ENCODE data around the gene IQCM.

The IQCM gene

DNA sequence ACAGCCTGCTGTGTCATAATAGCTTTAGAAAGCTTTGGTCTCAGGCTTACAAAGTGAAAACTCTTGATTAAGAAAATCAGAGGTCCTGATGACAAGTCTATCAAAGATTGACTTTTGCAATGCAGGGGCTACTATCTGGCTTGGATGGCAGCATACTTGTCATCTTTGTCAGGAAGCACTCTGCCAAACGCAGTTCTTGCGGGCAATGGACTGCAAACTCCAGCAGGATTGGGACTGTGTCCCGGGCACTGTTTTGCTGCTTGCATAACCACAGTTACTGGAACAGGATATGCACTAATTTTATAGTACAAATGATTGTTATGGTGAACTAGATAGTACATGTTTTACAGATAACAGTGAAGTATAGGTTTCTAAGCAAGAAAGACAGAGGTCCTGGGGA is 185.6 kb downstream of the IQCM start:
- TF ChIP-seq, protein P1, sequence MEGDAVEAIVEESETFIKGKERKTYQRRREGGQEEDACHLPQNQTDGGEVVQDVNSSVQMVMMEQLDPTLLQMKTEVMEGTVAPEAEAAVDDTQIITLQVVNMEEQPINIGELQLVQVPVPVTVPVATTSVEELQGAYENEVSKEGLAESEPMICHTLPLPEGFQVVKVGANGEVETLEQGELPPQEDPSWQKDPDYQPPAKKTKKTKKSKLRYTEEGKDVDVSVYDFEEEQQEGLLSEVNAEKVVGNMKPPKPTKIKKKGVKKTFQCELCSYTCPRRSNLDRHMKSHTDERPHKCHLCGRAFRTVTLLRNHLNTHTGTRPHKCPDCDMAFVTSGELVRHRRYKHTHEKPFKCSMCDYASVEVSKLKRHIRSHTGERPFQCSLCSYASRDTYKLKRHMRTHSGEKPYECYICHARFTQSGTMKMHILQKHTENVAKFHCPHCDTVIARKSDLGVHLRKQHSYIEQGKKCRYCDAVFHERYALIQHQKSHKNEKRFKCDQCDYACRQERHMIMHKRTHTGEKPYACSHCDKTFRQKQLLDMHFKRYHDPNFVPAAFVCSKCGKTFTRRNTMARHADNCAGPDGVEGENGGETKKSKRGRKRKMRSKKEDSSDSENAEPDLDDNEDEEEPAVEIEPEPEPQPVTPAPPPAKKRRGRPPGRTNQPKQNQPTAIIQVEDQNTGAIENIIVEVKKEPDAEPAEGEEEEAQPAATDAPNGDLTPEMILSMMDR (IDR thresholded peaks at IDR 0.05) = no peak

DNA sequence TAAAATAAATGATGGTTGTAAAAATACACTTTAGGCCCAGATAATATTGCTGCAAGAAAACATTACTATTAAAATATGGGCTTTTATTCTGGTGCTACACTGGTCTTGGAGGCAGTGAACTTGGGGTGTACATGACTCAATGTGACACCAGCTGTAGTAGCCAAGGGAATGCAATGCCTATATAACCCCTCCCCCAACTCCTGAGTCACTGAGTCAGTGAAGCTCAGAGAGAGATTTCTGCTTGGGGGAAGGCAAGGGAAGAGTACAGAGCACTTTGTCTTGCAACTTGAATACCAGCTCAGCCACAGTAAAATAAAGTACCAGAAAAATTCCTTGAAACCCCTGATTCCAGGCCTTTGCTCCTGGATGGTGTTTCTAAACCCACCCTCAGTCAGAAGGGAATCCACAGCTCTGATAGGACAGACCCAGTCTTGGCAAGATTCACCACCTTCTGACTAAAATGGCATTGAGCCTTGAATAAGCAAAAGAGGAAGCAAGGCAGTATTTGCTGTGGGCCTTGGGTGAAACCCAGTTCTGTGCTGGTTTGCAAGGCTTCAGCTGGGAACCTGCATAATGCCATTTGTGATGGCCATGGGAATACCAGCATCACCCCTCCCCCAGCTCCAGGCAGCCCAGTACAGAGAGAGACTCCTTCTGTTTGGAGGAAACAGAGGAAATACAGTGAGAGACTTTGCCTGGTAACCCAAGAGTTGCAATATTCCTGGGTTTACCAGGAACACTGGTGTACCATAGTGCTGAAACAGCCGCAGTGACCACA is 209.9 kb downstream of the IQCM start:
- TF ChIP-seq, protein P1 (IDR thresholded peaks at IDR 0.05) = no peak

DNA sequence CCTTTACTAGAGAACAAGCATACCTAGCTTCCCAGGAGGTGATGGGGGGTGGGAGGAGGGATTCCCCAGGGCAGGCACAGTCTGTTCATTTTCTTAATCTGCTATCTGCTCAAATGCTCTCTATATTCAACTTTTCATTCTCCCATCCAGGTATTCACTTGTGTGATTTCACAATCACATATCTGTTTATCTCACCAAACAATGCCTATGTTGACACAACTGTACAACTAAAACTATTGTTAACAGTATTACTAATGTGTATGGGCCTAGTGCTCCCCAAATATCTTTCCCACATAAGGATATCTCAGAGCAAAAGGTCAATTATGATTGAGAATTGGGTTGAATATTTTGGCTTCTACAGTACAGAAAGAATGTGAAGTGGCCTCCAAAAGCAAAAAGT is 210.8 kb downstream of the IQCM start:
- TF ChIP-seq, protein P1 (IDR thresholded peaks at IDR 0.05) = no peak

DNA sequence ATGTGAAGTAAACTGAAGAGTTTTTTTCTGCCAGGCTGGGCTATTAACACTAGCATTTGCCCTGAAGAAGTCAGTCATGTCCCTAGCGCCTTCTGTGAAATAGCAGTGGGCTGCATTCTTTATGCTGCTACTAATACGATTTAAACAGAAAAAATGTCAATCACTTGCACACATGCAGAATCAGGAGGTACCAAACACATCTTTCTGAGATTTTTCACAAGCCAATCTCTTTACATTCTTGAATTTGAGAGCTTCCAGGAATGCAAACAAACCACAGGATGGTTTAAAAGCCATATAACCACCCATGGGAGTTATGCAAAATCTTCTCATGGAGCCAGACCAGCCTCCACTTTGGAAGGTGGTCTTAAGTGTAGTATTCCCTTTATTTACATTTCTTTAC is 220.1 kb downstream of the IQCM start:
- TF ChIP-seq, protein P1 (IDR thresholded peaks at IDR 0.05) = no peak

DNA sequence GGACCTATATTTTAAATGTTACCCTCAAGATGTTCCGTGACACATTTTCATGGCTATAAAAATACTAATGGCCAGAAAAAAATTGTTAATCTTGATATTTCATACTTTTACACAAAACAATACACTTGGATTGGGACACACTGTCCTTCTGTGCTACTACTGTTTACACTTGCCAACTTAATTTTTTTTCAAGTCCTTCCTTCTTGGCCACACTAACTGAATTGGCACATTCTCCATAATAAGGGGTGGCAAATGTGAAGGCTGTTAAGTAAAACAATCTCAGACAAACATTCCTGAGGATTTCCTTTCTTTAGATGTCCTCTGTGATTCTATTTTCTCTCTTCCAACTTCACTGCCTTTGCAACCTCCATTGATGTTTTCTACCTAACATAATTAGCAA is 225.8 kb downstream of the IQCM start:
- TF ChIP-seq, protein P1 (IDR thresholded peaks at IDR 0.05) = no peak

DNA sequence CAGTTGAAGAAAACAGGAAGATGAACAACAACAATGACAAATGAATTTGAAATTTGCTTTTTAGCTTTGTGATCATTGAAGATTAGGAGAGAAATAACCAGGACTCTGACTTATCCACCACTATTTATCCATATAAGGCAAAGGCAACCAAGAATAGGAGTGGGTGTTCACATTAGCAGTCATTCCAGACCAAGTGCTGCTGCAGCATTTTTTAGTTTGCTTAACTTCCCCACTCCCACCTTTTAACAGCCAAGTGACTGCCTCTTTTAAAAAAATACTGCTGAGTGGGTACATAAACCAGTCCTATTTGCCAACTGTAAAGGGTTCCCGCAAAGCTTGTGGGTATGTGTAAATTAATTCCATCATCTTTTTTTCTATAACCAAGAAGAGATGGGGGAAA is 230.9 kb downstream of the IQCM start:
- TF ChIP-seq, protein P1 (IDR thresholded peaks at IDR 0.05) = no peak

DNA sequence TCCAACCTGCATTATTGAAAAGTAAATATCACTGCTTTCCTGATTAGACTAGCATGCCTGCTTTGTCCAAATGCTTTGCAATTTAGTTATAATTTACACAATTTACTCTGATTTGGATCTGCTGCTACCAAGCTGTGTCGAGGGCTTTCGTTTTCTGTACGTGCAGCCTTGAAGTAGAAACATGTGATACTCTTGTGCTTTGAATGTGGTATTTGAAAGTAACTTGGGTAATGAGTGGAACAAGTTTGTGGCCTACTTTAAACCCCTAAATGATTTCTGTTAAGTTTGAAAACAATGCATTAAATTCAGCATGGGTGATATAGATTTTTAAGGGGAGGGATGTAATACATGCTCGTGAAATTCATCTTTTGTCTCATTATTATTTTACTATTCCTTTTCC is 240.7 kb downstream of the IQCM start:
- TF ChIP-seq, protein P1 (IDR thresholded peaks at IDR 0.05) = no peak

DNA sequence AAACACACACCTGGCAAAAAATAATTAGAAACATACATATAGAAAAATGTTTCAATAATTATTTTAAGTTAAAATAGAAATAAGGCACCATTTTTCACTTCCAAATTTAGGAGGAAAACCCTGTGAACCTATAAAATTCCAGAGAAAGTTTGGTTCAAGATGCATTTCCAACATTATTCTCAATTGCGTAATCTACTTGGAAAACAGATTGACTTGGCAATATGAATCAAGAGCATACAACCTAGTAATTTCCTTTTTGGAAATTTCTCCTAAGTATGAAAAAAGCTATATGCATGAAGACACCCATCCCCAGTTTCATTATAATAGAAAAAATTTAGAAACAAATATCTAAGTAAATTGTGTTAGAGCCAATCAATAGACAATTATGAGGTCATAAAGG is 242.9 kb downstream of the IQCM start:
- TF ChIP-seq, protein P1 (IDR thresholded peaks at IDR 0.05) = no peak

All from LNCAP (cell line).